NCI-H2171 treated with DMSO at 0.1 percent for 48 hours (cell line): ENCODE results near the gene TNNT3.
"Not testable (repeated sequence)": the region's sequence is repeated elsewhere in the genome, so short reads cannot be mapped to it uniquely, and the experiment has no call there.

Experiments used
- DNase-seq: peaks from one replicate; lab custom pipeline; 2025; lab: John Stamatoyannopoulos, UW

TNNT3 gene

DNA sequence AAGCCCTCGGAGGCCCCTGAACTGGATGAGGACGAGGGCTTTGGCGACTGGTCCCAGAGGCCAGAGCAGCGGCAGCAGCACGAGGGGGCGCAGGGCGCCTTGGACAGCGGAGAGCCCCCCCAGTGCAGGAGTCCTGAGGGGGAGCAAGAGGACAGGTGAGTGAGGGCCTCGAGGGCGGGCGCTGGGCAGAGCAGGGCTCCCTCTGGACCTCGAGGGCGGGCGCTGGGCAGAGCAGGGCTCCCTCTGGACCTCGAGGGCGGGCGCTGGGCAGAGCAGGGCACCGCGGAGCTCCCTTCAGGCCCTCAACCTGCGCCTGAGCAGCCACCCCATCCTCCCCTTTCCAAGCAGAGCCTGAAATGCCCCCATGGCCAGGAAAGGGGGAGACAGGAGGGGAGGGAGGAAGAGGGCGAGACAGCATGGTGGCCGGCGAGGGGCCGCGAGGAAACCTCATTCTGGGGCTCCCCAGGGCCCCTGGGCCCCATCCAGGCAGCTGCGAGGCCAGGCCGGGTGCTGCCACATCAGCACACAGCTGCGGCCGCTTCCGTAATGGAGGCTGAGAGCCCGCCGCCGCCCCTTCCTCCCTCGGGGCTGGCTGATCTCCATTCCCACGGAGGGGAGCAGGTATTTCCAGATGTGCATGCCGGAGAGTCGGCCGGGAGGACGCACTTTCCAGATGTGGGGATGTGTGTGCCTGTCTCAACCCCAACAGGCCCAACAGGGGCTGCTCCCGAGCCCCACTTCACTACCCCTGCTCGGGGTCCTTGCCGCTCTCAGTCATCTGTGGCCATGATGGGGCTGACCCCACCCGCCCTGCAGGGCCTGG is 37.9 kb upstream of the TNNT3 start:
- no peak for DNase-seq

DNA sequence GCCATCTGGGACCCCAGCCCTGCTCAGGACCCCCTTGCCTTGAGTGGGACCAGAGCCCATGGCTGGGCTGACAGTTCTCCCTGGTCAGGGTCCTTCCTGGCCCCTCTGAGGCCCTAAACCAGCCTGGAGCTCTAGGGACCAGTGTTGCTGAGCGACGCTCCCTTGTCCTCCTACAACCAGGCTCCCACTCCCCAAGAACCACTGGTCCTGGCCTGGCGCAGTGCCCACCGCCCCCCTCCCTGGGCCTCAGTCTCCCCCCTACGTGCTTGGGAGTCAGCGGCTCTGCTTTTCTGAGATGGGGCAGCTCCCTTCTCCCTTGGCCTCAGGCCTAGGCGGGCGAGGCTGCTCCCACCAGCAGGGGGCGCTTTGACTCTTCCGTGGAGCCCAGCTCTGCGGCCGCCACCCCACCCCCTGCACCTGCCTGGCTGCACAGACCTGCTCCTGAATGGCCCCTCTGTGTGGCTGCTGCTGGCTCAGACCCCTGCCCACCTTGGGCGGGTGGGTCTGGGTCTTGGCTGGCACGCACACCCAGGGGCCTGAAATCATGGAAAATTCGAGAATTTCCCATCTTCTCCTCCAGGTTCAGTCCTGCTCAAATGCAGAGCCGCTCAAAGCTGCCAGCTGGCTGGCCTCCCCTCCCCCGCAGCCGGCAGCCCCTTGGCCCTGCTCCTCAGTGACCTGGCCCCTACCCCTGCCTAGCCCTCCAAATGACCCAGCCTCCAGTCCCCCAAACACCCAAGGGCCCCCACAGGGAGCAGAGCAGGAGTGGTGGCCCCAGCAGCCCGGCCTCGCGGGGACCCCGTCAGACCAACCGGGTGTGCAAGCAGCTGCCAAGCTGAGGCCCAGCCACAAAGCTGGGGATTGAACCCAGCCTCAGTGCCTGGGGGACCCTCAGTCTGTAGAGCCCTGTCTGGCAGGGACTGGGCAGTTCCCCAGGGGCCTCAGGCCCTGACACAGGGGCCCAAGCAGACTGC is 37.0 kb upstream of the TNNT3 start:
- no peak for DNase-seq

DNA sequence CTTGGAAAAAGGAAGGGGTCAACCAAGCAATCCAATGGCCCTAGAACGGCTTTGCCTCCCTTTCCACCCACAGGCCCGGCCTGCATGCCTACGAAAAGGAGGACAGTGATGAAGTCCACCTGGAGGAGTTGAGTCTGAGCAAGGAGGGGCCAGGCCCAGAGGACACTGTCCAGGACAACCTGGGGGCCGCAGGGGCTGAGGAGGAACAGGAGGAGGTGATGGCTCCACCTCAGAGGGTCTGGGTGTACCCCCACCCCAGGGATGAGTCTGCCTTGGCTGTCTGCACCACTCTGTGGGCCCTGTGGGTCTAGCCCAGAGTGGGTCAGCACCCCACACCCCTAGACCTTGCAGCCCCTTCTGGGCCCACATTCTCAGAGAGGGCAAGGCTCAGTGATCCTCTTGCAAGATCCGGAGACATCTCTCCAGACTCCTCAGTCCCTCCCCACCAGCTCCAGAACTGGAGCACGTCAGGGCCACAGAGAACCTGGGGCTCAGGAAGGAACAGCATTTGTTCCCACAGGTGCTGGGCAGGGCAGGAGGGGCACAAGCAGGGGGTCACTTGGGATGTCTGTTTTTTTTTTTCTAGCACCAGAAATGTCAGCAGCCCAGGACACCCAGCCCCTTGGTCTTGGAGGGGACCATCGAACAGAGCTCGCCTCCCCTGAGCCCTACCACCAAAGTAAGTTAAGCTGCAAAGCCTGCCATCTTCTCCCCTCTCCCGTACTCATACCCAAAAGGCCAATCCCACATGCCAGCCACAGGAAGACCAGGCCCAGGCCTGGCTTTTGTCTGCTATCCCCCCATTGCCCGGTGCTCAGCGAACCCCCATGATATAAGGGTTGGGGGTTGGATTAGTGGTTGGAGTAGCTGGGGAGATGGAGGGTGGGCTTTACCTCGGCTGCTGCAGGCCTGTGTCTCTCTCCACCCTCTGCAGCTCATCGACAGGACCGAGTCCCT is 35.9 kb upstream of the TNNT3 start:
- DNase-seq = no peak

DNA sequence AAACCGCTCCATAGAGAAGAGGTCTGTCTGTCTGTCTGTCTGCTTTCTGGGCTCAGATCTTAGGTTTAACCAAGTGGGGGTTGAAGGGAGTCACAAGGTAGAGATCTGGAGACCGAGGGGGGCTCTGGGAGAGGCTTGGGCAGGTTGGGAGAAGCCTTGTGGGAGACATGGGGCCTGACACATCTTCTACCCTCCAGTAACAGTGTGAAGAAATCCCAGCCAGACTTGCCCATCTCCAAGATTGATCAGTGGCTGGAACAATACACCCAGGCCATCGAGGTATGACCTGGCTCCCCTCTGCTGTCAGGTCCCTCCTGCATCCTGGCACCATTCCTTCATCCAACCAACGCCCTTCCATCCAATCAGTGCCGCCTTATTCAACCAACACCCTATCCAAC is 35.2 kb upstream of the TNNT3 start:
- DNase-seq = no peak

DNA sequence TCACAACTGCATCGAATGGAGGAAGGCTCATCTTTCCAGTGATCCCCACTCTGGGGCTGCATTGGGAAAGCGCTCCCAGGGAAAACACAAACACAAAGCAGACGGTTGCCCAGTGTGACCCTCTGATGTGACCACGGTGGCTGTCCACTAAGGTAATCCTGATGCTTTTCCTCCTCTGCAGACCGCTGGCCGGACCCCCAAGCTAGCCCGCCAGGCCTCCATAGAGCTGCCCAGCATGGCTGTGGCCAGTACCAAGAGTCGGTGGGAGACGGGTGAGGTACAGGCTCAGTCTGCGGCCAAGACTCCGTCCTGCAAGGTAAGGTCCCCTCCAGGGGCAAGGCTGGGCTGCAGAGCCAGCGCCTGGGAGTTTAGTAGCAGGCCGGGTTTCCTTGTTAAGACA is 33.0 kb upstream of the TNNT3 start:
- not testable (repeated sequence) for DNase-seq

DNA sequence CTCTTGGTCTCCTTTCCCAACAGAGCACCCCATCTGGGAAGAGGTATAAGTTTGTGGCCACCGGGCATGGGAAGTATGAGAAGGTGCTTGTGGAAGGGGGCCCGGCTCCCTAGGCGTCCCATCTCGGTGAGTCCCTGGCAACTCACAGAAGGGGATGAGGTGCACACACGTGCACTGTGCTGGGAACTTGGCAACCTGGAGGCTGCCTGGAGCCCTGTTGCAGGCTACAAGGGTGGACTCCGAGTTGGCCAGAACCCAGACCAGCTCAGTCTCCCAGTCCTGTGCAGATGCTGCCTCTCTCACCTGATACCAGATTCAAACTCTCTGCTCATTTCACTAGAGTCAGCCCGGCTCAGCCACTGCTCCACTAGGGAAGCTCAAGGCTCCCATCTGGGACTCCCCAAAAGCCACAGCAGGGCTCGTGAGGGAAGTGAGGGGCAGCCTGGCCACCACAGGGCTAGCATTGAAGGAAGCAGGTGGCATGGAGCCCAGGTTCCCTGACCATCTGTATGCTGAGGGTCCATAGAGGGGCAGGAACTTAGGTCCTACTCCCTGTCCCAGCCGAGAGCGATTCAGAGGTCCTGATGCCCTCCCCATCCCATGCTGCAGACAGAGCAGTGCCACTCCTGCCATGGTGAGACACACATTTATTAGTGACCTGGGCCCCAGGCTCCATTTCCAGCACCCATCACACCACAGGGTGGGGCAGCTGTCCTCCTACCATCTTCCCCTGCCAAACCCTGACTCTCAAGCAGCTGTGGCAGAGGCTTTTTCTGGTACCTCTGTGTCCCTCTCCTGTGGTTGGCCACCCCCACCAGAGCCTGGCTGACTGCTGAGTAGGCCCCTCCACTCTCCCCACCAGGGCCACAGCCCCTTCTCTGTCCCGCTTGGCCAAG is 31.8 kb upstream of the TNNT3 start:
- no peak for DNase-seq

DNA sequence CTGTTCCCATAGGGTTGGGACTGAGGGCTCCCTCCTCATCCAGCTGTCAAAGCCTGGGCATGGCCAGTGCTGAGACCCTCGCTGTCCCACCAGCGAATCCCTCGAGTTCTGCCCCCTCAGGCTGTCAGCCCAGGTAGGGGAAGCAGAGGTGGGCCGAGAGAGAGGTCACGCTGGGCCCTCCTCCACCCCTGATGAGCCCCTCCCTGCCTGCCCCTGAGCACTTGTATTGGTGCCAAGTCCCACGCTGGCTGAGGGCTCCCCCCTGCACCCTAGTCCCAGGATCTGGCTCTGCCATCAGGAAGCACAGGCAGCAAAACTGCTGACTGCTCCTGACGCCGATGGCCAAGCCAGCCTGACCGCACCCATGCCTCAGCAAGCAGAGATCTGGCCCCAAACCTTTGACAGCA is 31.2 kb upstream of the TNNT3 start:
- no peak for DNase-seq

DNA sequence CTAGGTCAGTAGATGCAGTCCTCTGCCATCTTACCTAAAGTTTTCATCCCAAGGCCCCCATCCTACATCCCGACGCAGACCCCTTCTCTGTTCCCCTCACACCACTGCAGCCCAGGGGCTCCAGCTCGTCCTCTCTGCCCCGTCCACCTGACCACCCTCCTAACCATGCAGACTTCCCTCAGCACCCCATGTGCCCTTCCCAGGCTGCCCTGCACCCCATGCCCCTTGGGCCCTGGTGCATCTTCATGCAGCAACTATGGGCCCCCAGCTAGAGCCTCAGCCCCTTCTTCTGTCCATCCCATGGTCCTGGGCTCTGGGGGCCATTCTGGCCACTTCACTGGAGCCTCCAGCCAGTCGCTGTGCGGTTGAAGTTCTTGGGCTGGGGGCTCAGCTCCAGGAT is 30.7 kb upstream of the TNNT3 start:
- DNase-seq = no peak

DNA sequence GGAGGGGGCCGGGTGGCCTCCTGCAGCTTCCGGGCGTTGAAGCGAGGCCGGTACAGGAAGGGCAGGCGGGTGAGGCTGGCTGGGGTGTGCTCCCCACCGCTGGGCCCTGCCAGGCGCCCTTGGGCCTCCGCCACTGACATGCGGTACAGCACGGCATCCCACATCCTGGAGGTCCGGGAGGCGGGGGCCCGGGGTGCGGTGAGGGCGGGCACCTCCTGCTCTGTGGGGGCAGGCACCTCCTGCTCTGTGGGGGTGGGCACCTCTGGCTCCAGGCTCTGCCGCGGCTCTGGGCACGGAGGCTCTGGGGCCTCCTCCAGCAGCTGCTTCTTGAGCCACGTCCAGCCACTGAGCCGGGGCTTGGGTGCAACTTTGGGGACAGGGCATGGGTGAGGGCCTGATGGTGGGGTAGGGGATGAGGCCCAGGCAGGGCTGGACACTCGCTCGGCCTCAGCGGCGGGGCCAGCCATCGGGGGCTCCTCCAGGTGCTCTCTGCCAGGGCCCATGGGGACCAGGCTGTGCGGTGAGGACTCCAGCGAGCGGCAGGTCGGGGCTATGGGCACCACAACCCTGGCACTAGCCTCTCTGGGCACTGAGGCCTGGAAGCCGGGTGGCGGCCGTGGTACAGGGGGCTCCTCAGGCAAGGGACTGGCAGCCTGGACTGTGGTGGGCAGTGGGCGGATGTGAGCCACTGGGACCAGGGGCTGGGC is 30.1 kb upstream of the TNNT3 start:
- no peak for DNase-seq

DNA sequence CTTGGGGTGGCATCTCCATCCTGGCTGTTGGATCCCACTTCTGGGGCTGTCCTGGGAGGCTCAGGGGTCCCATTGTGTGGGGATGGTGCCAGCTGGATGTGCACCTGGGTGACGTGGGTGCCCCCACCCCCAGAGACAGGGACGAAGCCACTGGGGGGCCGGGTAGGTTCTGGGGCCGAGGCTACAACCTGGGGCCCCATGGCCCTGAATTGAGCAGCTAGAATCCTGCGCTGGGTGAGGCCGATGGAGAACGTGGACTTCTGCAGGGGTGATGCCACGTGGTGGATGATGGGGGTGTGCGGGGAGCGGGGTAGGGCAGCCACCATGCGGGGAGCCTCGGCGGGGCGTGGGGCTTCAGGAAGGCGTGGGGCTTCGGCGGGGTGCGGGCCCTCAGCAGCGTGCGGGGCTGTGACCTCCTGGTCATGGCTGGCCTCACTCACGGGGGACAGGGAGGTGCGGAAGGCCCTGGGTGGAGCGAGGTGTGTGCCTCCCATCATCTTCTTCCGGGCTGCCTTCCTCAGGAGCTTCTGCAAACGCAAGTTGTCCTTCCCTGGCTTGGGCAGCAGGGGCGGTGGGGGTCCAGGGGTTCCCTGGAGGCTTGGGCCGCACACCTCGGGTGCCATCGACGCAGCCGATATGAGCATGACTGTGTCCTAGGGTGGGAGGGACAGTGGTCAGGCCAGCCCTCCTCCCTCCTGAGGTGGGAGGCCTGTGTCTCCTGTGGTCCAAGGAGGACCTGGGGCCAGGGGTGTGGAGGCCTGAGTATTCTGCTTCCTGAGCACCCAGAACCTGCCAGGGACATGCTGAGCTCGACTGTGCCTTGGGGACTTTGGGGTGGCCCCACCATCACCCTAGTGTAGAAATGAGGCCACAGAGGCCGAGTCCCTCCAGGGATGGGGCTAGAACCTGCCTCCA is 29.3 kb upstream of the TNNT3 start:
- DNase-seq = no peak

DNA sequence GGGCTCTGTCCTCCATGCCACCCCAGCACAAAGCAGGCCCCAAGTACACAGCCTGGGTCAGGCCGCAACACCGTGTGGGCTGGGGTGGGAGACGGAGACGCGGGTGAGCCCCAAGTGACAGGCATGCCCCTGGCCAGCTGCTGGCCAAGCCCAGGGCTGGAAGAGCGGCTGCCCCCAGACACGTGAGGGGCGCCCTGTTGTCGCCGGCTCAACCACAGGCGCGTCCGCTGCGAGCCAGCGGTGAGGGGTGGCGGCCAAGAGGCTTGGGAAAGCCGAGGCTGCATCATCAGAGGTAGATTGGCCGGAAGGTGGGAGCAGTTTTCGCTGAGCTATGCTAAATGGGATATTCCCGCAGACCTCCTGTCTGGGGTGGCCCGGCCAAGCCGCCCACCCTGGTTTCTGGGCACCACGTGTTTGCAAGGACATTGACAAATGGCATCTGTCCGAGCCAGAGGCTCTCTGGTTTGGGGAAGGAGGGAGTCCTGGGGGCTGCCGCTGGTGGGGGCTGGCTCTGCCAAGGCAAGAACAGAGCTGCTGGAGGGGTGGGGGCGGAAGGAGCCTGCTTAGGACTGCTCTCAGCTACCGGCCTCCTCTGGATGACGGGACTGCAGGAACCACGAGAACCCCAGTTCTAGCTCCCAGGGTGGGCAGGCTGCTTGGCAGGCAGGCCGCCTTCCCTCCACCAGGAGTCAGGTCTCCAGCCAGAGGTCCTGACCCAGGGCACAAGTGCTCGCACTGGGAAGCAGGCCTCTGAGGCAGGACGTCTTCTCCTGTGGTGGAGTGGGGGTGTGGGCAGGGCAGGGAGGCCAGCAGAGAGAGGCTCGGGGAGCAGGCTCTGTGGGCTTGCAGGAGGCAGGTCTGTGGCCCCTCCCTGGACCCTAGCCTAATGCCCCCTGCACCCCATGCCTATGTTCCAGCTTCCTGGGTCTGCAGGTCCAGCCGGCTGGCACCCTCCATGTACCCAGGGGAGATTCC is 28.4 kb upstream of the TNNT3 start:
- no peak for DNase-seq

DNA sequence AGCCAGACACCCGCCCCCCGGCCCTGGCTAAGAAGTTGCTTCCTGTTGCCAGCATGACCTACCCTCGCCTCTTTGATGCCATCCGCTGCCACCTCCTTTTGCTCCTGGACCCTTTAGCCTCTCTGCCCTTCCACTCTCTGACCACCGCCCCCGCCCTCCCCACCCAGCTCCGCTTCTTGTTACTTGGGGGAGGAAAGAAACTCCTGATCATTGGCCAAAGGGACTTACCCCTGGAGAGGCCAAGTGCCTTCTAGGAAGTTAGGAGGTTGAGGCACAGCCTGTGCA is 27.7 kb upstream of the TNNT3 start, which contains the start of gene PRR33:
TSS of gene PRR33 (minus strand) at position 65 of the 285 bp plus-strand sequence. CDS start 1,311 bp downstream, outside the sequence.
- no peak for DNase-seq

DNA sequence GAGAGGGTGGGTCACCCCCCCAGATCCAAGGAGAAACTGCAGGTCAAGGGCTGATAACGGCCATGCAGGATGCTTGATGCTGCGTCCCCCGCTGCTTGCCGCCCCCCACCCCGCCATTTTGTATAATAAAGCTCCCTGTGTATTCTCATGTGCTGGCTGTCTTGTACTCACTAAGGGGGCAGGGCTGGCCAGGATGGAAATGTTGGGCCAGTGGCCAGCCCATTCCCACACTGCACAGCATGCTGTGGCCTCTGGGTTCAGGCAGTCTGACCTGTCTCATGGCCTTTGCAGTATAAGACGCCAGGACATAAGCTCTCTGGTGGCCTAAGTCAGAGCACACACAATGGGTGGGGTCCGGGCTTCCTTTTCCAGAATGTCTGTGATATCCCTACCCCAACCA is 27.4 kb upstream of the TNNT3 start:
- no peak for DNase-seq

DNA sequence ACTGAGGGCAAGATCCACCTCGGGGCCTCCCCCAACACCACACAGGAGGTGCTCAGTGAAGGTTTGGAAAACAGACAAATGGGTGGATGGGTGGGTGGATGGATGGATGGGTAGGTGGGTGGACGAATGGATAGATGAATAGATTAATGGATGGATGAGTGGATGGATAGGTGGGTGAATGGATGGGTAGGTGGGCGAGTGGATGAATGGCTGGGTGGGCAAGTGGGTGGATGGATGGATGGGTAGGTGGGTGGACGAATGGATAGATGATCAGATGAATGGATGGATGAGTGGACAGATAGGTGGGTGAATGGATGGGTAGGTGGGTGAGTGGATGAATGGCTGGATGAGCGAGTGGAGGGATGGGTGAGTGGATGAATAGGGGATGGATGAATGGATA is 26.9 kb upstream of the TNNT3 start:
- DNase-seq = no peak

DNA sequence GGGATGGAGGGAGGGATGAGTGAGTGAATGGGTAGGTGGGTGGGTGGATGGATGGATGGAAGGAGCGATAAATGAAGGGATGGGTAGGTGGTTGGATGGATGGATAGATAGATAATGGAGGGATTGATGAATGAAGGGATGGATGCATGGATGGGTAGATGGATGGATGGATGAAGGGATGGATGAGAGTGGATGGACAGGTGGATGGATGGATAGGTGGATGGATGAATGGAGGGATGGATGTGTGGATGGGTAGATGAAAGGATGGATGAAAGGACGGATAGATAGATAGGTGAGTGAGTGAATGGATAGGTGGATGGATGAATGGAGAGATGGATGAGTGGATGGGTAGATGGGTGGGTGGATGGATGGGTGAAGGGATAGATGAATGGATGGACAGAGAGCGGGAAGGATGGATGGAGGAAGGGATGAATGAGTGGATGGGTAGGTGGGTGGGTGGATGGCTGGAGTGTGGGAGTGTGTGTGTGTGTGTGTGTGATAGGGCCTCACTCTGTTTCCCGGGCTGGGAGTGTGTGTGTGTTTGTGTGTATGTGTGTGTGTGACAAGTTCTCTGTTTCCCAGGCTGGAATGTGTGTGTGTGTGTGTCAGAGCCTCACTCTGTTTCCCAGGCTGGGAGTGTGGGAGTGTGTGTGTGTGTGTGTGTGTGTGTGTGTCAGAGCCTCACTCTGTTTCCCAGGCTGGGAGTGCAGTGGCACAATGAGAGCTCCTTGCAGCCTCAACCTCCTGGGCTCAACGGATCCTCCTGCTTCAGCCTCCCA is 25.7 kb upstream of the TNNT3 start:
- DNase-seq = no peak

DNA sequence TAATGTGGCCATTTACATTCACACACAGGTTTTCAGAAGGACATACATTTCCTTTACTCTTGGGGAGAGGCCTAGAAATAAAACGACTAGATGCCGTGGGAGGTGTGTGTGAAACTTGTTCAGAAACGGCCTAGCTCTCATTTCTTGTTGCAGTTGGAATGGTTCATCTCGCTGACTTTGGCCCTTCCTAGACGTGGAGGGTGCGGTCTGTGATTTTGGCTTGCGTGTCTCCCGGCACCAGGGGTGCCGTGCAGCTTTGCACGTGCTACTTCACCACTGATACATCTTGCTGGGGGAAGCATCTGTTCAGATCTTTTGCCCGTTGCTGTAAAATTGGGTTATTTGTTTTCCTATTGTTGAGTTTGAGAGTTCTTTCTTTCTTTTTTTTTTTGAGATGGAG is 24.7 kb upstream of the TNNT3 start:
- no peak for DNase-seq

DNA sequence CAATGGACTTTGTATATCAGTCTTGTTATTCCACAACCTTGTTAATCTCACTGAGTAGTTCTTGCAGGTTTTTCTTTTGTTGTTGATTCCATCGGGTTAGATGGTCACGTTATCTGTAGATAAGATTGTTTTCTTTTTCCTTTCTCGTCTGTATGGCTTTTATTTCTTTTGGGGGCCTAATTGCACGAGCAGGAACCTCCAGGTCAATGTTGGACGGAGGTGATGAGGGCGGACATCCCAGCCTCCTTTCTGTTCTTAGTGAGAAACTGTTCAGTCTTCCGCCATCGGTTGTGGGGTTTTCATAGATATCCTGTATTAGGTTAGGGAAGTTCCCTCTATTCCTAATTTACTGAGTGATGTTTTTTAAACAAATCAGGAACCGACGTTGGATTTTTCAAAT is 23.0 kb upstream of the TNNT3 start:
- no peak for DNase-seq
